Metanephros (tissue), 1 donor: ENCODE data around the gene ABHD15. TPM values are rescaled to one million over a fixed set of nuclear protein-coding genes. Genes with fewer than 3 reads are reported as not detected.

ENCODE experiments used
- total RNA-seq: library from RNA; depleted of rRNA; stranded (reverse); fragments of >200 nt; gene quantifications from one replicate; pipeline ENCODE4 v1.2.3, GENCODE V29; 2014

ABHD15 gene, protein sequence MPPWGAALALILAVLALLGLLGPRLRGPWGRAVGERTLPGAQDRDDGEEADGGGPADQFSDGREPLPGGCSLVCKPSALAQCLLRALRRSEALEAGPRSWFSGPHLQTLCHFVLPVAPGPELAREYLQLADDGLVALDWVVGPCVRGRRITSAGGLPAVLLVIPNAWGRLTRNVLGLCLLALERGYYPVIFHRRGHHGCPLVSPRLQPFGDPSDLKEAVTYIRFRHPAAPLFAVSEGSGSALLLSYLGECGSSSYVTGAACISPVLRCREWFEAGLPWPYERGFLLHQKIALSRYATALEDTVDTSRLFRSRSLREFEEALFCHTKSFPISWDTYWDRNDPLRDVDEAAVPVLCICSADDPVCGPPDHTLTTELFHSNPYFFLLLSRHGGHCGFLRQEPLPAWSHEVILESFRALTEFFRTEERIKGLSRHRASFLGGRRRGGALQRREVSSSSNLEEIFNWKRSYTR
- total RNA-seq = 7.4 TPM

GRCh38 chr17:29566473-29567303 lies at the start of gene ABHD15:
Gene ABHD15, minus strand, starts transcription at chr17:29567037. Its CDS starts 71 bp downstream, at chr17:29566966.

GRCh38 chr17:29592850-29593551 lies 26.2 kb upstream of the ABHD15 start, which contains the start of gene ANKRD13B:
Gene ANKRD13B, plus strand, starts transcription at chr17:29593132. Its CDS starts 490 bp downstream, at chr17:29593622.

GRCh38 chr17:29589524-29590410 lies 22.9 kb upstream of the ABHD15 start, which contains the start of gene GIT1:
Gene GIT1, minus strand, starts transcription at chr17:29589648. Its CDS starts 270 bp downstream, at chr17:29589378.

GRCh38 chr17:29568331-29569244 lies 1.8 kb upstream of the ABHD15 start, which contains the start of gene TP53I13:
Gene TP53I13, plus strand, starts transcription at chr17:29568701. Its CDS starts 58 bp downstream, at chr17:29568759.

Other genes starting within 250 kb of the ABHD15 start
- gene TAOK1, start 176.7 kb downstream of the ABHD15 start, total RNA-seq = 51.2 TPM
- gene TP53I13, start 1.7 kb upstream of the ABHD15 start, total RNA-seq = 41.9 TPM
- 29.2 TPM for gene GIT1, start 22.6 kb upstream of the ABHD15 start, total RNA-seq
- gene ANKRD13B, start 26.1 kb upstream of the ABHD15 start, total RNA-seq = 20.8 TPM
- gene CORO6, start 55.9 kb upstream of the ABHD15 start, total RNA-seq = 21.8 TPM